Measurements from ENCODE around the gene ASB4.
A peak's percentile ranks its signal among the peaks of the same experiment; 100 is the strongest.

DNA sequence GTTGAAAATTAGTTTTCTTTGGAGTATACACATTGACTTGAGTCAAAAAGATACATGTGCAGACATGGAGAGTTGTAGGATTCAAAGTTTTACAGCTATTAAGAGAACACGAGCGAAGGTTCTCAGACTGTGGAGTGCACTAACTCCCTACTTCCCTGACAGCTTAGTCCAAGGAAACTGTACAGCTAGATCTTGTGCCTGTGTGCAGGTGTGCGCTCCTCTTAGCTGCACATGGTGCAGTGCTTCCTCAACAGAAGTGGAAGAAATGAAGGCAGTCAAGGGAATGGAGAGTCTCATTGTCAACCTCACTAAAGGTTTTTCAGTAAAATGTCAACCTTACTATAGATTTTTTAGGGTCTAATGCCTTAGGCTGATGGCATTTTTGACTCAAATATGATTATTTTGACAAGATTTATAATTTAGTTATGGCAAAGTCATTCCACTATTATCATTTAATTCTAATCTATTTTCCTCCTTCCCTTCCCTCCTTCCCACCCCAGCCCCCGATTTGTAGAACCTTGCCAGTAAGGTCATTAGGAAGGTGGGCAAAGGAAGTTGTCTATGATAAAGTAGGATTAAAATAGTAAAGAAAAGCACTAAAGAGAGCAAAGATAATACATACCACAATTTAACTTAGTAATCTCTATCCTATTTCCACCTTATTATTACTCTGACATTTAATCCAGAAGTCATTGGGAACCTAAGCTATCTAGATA lies 97.0 kb downstream of the ASB4 start:
- TF ChIP-seq, protein P1, sequence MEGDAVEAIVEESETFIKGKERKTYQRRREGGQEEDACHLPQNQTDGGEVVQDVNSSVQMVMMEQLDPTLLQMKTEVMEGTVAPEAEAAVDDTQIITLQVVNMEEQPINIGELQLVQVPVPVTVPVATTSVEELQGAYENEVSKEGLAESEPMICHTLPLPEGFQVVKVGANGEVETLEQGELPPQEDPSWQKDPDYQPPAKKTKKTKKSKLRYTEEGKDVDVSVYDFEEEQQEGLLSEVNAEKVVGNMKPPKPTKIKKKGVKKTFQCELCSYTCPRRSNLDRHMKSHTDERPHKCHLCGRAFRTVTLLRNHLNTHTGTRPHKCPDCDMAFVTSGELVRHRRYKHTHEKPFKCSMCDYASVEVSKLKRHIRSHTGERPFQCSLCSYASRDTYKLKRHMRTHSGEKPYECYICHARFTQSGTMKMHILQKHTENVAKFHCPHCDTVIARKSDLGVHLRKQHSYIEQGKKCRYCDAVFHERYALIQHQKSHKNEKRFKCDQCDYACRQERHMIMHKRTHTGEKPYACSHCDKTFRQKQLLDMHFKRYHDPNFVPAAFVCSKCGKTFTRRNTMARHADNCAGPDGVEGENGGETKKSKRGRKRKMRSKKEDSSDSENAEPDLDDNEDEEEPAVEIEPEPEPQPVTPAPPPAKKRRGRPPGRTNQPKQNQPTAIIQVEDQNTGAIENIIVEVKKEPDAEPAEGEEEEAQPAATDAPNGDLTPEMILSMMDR (IDR thresholded peaks at IDR 0.05 in 8 of 11, conservative IDR thresholded peaks at IDR 0.05 in 3 of 11): no peak
- TF ChIP-seq POLR2AphosphoS5 (IDR thresholded peaks at IDR 0.05) (peak in 1 of 3 donors; percentile 97), POLR2A (IDR thresholded peaks at IDR 0.05) (peak in 1 of 3 donors; percentile 7)

All from spleen (tissue), 7 donors.